AG10803 (cell line): ENCODE results near the gene ATXN1.

Source experiments
- DNase-seq: peaks from one replicate; pipeline ENCODE4 v3.0.0; 2010; ENCODE audit warnings: low read depth
- H3K4me3 ChIP-seq: 2 replicates; pipeline ENCODE4 v1.5.1; 2011; ENCODE audit warnings: mild to moderate bottlenecking, low read length, control low read depth
- CTCF ChIP-seq: conservative IDR thresholded peaks from 2 replicates; pipeline ENCODE4 v1.5.1; 2011; ENCODE audit warnings: mild to moderate bottlenecking, low read length, control low read depth, inconsistent platforms

Gene ATXN1

DNA sequence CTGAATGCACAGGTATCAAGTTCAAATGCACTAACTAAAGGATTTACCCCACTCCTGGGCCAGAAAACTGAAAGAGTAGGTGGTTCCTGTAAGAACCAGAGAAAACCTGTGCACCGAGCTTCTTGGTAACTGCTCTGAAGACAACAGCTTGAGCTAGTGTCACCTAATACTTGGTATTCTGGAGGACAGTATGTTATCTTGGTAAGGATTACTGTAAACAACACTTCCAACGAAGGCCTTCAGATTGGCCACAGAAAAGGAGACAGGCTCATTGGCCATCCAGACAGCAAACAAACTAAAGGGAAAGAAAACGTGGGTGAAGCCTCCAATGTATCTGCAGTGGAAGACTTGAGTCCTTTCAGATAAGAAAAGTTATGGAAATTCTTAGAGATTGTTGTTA is 461.4 kb downstream of the ATXN1 start:
- DNase-seq: no peak
- H3K4me3 ChIP-seq: no peak overlapping the region
- no peak for TF ChIP-seq CTCF

GRCh38 chr6:16296061-16296670 is 465.1 kb downstream of the ATXN1 start:
- H3K4me3 ChIP-seq: no peak overlapping the region
- TF ChIP-seq CTCF: no peak
- DNase-seq: no peak

- H3K4me3 ChIP-seq: no peak overlapping the region
- no peak for TF ChIP-seq CTCF
- no peak for DNase-seq
These were observed 465.8 kb downstream of the ATXN1 start for GRCh38 chr6:16295471-16295870.

DNA sequence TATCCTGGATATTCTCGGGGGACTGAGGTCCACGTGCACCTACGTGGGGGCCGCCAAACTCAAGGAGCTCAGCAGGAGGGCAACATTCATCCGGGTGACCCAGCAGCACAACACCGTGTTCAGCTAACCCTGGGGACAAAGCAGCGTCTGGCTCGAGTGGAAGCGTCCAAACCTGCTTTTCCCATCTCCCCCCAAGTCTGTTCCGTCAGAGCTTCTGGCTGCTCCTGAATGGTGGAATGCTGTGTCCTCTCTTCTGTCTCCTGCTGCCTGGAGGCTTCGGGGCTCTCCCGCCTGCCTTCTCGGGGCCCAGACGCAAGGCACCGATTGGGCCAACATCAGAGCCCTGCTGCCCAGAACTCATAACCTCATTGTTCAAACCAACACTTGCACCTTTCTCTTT is 466.2 kb downstream of the ATXN1 start:
- no peak for TF ChIP-seq CTCF
- DNase-seq: no peak
- H3K4me3 ChIP-seq: no peak overlapping the region

- no peak for TF ChIP-seq CTCF
- no peak overlapping the region for H3K4me3 ChIP-seq
- no peak for DNase-seq
These were observed 466.9 kb downstream of the ATXN1 start for GRCh38 chr6:16294371-16294770.

- no peak for TF ChIP-seq CTCF
- H3K4me3 ChIP-seq: no peak overlapping the region
- no peak for DNase-seq
These were observed 468.3 kb downstream of the ATXN1 start for GRCh38 chr6:16292942-16293341.

GRCh38 chr6:16292432-16292831 is 468.8 kb downstream of the ATXN1 start:
- no peak for TF ChIP-seq CTCF
- H3K4me3 ChIP-seq: no peak overlapping the region
- DNase-seq: no peak
